H9 (cell line): ENCODE data around the gene ZNF618. TPM values are rescaled to one million over a fixed set of nuclear protein-coding genes. Genes with fewer than 3 reads are reported as not detected.

Source experiments
- DNase-seq: peaks from one replicate; pipeline ENCODE4 v3.0.0-alpha.2; 2017
- H2AFZ ChIP-seq: one replicate; pipeline ENCODE4 v1.6.1; 2013; ENCODE audit warnings: mild to moderate bottlenecking, low read length, control low read depth, moderate library complexity
- H2AK5ac ChIP-seq: 2 replicates; pipeline ENCODE4 v1.6.1; 2013; ENCODE audit warnings: low read length, control low read depth, mixed read lengths; ENCODE audit not compliant: insufficient read length
- H2BK120ac ChIP-seq: one replicate; pipeline ENCODE4 v1.6.1; 2013; ENCODE audit warnings: low read depth, mild to moderate bottlenecking, low read length, control low read depth, inconsistent platforms; ENCODE audit not compliant: poor library complexity, severe bottlenecking
- H2BK12ac ChIP-seq: 2 replicates; pipeline ENCODE4 v1.6.1; 2013; ENCODE audit warnings: low read length, control low read depth, mixed read lengths, low read depth; ENCODE audit not compliant: insufficient read length
- H2BK15ac ChIP-seq: 2 replicates; pipeline ENCODE4 v1.6.1; 2013; ENCODE audit warnings: low read depth, low read length, control low read depth
- H2BK20ac ChIP-seq: one replicate; pipeline ENCODE4 v1.6.1; 2013; ENCODE audit warnings: low read depth, mild to moderate bottlenecking, low read length, control low read depth, inconsistent platforms; ENCODE audit not compliant: poor library complexity, severe bottlenecking
- H2BK5ac ChIP-seq: 2 replicates; pipeline ENCODE4 v1.6.1; 2013; ENCODE audit warnings: low read length, control low read depth, mixed read lengths; ENCODE audit not compliant: insufficient read length
- H3K14ac ChIP-seq: 2 replicates; pipeline ENCODE4 v1.6.1; 2013; ENCODE audit warnings: low read length, control low read depth; ENCODE audit not compliant: insufficient read depth
- H3K18ac ChIP-seq: 2 replicates; pipeline ENCODE4 v1.6.1; 2013; ENCODE audit warnings: low read depth, mild to moderate bottlenecking, mixed read lengths, low read length, control low read depth; ENCODE audit not compliant: insufficient read length
- H3K23ac ChIP-seq: 2 replicates; pipeline ENCODE4 v1.6.1; 2013; ENCODE audit warnings: low read length, control low read depth, mixed read lengths, low read depth; ENCODE audit not compliant: insufficient read length
- H3K23me2 ChIP-seq: 2 replicates; pipeline ENCODE4 v1.6.1; 2013; ENCODE audit warnings: low read depth, mild to moderate bottlenecking, mixed read lengths, low read length, control low read depth; ENCODE audit not compliant: insufficient read length, poor library complexity, severe bottlenecking
- H3K27ac ChIP-seq: 2 replicates; pipeline ENCODE4 v1.5.1; 2013; ENCODE audit warnings: low read length, control low read depth, mixed read lengths, low read depth; ENCODE audit not compliant: insufficient read length
- H3K27me3 ChIP-seq: 2 replicates; pipeline ENCODE4 v1.6.1; 2013; ENCODE audit warnings: low read length, control low read depth, inconsistent platforms; ENCODE audit not compliant: insufficient read depth
- H3K4ac ChIP-seq: 2 replicates; pipeline ENCODE4 v1.6.1; 2013; ENCODE audit warnings: low read depth, mild to moderate bottlenecking, control low read depth, inconsistent platforms, low read length, moderate library complexity
- H3K4me1 ChIP-seq: 2 replicates; pipeline ENCODE4 v1.6.1; 2013; ENCODE audit warnings: low read length, control low read depth, inconsistent platforms; ENCODE audit not compliant: insufficient read depth
- H3K4me2 ChIP-seq: 2 replicates; pipeline ENCODE4 v1.6.1; 2013; ENCODE audit warnings: low read length, control low read depth, mixed read lengths; ENCODE audit not compliant: insufficient read length, insufficient read depth
- H3K56ac ChIP-seq: 2 replicates; pipeline ENCODE4 v1.6.1; 2013; ENCODE audit warnings: low read depth, mild to moderate bottlenecking, mixed read lengths, low read length, control low read depth; ENCODE audit not compliant: insufficient read length
- H3K79me1 ChIP-seq: 2 replicates; pipeline ENCODE4 v1.6.1; 2013; ENCODE audit warnings: low read depth, mild to moderate bottlenecking, moderate library complexity, low read length, control low read depth, inconsistent platforms; ENCODE audit not compliant: insufficient read depth, poor library complexity, severe bottlenecking
- H3K79me2 ChIP-seq: 2 replicates; pipeline ENCODE4 v1.6.1; 2013; ENCODE audit warnings: low read length, control low read depth, inconsistent platforms; ENCODE audit not compliant: insufficient read depth
- H3K9ac ChIP-seq: 2 replicates; pipeline ENCODE4 v1.6.1; 2013; ENCODE audit warnings: low read length, control low read depth, mixed read lengths; ENCODE audit not compliant: insufficient read length; ENCODE audit errors: extremely low read depth
- H3K9me3 ChIP-seq: one replicate; pipeline ENCODE4 v1.6.1; 2013; ENCODE audit warnings: low read depth, low read length, inconsistent platforms; ENCODE audit not compliant: control insufficient read depth
- H3T11ph ChIP-seq: one replicate; pipeline ENCODE4 v1.6.1; 2013; ENCODE audit warnings: mild to moderate bottlenecking, low read length, control low read depth, inconsistent platforms
- H4K20me1 ChIP-seq: one replicate; pipeline ENCODE4 v1.6.1; 2013; ENCODE audit not compliant: control insufficient read depth, insufficient read length, insufficient read depth
- H4K5ac ChIP-seq: 2 replicates; pipeline ENCODE4 v1.6.1; 2013; ENCODE audit warnings: low read depth, mild to moderate bottlenecking, mixed read lengths, low read length, control low read depth; ENCODE audit not compliant: insufficient read length
- H4K8ac ChIP-seq: replicated peaks from 2 replicates; pipeline ENCODE4 v1.6.1; 2013; ENCODE audit warnings: low read length, control low read depth, mixed read lengths, low read depth; ENCODE audit not compliant: insufficient read length
- H4K91ac ChIP-seq: 2 replicates; pipeline ENCODE4 v1.6.1; 2013; ENCODE audit warnings: low read depth, mild to moderate bottlenecking, moderate library complexity, mixed read lengths, low read length, control low read depth; ENCODE audit not compliant: insufficient read length
- H3K27ac Mint-ChIP-seq, 3 experiments: 2 replicates in 2 of 3; 3 replicates in 1 of 3; pipeline ENCODE4 v1.8.0; 2020 to 2021; ENCODE audit warnings: mixed read lengths in 3 of 3, mild to moderate bottlenecking in 1 of 3, moderate library complexity in 1 of 3
- H3K27me3 Mint-ChIP-seq: 2 replicates; pipeline ENCODE4 v1.8.0; 2021; ENCODE audit warnings: low read depth, mild to moderate bottlenecking, moderate library complexity, mixed read lengths
- H3K36me3 Mint-ChIP-seq, 3 experiments: 2 replicates in 2 of 3; 3 replicates in 1 of 3; pipeline ENCODE4 v1.8.0; 2020 to 2021; ENCODE audit warnings: low read depth in 3 of 3, mixed read lengths in 3 of 3; ENCODE audit not compliant: insufficient read depth in 1 of 3
- H3K4me1 Mint-ChIP-seq, 2 experiments: 2 replicates each; pipeline ENCODE4 v1.8.0; 2020; ENCODE audit warnings: mixed read lengths in 2 of 2
- H3K4me3 Mint-ChIP-seq, 2 experiments: 2 replicates in 1 of 2; 3 replicates in 1 of 2; pipeline ENCODE4 v1.8.0; 2020 to 2021; ENCODE audit warnings: mild to moderate bottlenecking in 2 of 2, mixed read lengths in 2 of 2, moderate library complexity in 1 of 2
- H3K9me3 Mint-ChIP-seq, 2 experiments: 2 replicates in 1 of 2; 3 replicates in 1 of 2; pipeline ENCODE4 v1.8.0; 2020; ENCODE audit warnings: mild to moderate bottlenecking in 2 of 2, mixed read lengths in 2 of 2, moderate library complexity in 1 of 2
- WGBS: extraction: QIAGEN DNeasy Blood & Tissue Kit; methylation state at CpG from one replicate; pipeline ENCODE4 v1.1.7; 2013; ENCODE audit warnings: missing lambda C conversion rate, low lambda C conversion rate, mixed read lengths; ENCODE audit not compliant: insufficient read length; ENCODE audit errors: extremely low coverage; 5-methylcytosine and 5-hydroxymethylcytosine counted together
- total RNA-seq: library from RNA; stranded (reverse); gene quantifications from 2 replicates; pipeline ENCODE4 v1.2.1, GENCODE V29; 2021
- TF ChIP-seq, protein P1 (sequence below): fragments of 200-600 bp; sonication (generic); conservative IDR thresholded peaks from 3 replicates; pipeline ENCODE4 v1.8.0; 2021; ENCODE audit warnings: antibody characterized with exemption, mild to moderate bottlenecking

ZNF618 gene
- total RNA-seq, 1 experiment from 2014 or later: 13.6 TPM

DNA sequence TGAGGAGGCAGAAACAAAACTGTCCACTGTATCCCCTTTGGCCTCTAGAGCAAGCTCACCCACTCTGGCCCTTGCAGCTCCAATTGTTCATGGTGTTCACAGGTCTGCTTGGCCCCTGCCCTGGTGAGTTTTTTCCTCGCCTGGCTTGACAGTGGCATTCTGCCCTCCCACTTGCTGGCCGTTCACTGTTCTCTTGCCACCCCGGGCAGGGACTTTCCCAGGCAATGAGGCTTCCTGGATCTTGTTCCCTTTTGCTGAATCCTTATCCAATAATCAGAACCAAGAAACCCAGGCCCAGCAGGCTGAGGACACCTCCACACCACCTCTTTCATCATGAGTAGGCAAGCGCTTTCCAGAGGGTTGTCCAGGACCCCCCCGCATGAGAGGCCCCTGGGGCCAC is 31.2 kb downstream of the ZNF618 start:
- DNase-seq: no peak

More for the DNA sequence above, 31.2 kb downstream of the ZNF618 start:
- H3K27me3 ChIP-seq: no peaks in the 10 kb centered on the region
- H2BK15ac ChIP-seq: no peak overlapping the region
- peaks cover 2% of the 10 kb centered on the region; the same call in 1 of the 2 replicates for H3K4me1 ChIP-seq
- H3K4me2 ChIP-seq: no peak overlapping the region
- no peak overlapping the region for H2BK20ac ChIP-seq
- H3K4ac ChIP-seq: no peak overlapping the region
- H2BK12ac ChIP-seq: no peak overlapping the region
- no peaks in the 10 kb centered on the region for H4K20me1 ChIP-seq
- H3K79me1 ChIP-seq: no peaks in the 10 kb centered on the region
- no peak overlapping the region for H3K56ac ChIP-seq
- H3K27ac ChIP-seq: no peak overlapping the region
- no peak overlapping the region for H4K5ac ChIP-seq
- no peak overlapping the region for H3K14ac ChIP-seq
- H2BK5ac ChIP-seq: no peak overlapping the region
- H3K4me3 Mint-ChIP-seq: no peak overlapping the region
- no peak overlapping the region for H4K91ac ChIP-seq
- no peak overlapping the region for H2BK120ac ChIP-seq
- H3K9me3 Mint-ChIP-seq: no peaks in the 10 kb centered on the region; a peak in 1 of 5 replicates
- H3K23ac ChIP-seq: no peak overlapping the region
- no peaks in the 10 kb centered on the region for H3K23me2 ChIP-seq
- no CpG with 5 or more reads among the region's 5 CpGs for WGBS
- peaks cover 0 to 16% (median 4%) of the 10 kb centered on the region in 3 experiments; a peak in 4 of 7 replicates for H3K36me3 Mint-ChIP-seq
- H3K9ac ChIP-seq: no peak overlapping the region
- H3K27me3 Mint-ChIP-seq: no peaks in the 10 kb centered on the region
- no peak overlapping the region for H3K18ac ChIP-seq
- H3K27ac Mint-ChIP-seq: peak overlapping the region in 1 of 3 experiments; percentile 29; a peak in 1 of 7 replicates
- H3T11ph ChIP-seq: no peak overlapping the region
- H4K8ac ChIP-seq: no peak overlapping the region
- H2AFZ ChIP-seq: no peak overlapping the region
- no peak overlapping the region for H2AK5ac ChIP-seq
- TF ChIP-seq, protein P1, sequence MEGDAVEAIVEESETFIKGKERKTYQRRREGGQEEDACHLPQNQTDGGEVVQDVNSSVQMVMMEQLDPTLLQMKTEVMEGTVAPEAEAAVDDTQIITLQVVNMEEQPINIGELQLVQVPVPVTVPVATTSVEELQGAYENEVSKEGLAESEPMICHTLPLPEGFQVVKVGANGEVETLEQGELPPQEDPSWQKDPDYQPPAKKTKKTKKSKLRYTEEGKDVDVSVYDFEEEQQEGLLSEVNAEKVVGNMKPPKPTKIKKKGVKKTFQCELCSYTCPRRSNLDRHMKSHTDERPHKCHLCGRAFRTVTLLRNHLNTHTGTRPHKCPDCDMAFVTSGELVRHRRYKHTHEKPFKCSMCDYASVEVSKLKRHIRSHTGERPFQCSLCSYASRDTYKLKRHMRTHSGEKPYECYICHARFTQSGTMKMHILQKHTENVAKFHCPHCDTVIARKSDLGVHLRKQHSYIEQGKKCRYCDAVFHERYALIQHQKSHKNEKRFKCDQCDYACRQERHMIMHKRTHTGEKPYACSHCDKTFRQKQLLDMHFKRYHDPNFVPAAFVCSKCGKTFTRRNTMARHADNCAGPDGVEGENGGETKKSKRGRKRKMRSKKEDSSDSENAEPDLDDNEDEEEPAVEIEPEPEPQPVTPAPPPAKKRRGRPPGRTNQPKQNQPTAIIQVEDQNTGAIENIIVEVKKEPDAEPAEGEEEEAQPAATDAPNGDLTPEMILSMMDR: no peak
- H3K79me2 ChIP-seq: no peaks in the 10 kb centered on the region; the same call in 1 of the 2 replicates
- H3K4me1 Mint-ChIP-seq: peaks cover 37 to 50% of the 10 kb centered on the region in 2 experiments
- H3K9me3 ChIP-seq: no peaks in the 10 kb centered on the region
